ENCODE results near the gene RHNO1. TPM values are rescaled to one million over a fixed set of nuclear protein-coding genes. Genes with fewer than 3 reads are reported as not detected.

Gene RHNO1
- total RNA-seq, 1 experiment from 2014 or later, result 49.5 TPM

DNA sequence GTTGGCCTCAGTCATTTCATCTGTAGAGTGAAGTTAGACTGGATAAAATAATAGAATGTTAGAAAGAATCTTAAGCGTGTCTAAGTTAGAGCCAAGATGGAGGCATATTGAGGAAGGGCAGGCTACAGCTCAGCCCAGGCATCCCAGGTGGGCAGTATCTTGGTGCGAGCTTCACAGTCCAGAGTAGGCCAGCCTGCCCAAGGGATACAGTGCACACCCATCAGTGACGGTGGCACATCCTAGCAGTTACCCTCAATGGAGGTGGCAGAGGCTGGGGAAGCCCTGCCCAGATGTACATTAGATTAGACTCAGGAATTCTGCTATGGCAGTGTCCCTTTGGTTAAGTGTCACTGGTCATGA, 35.2 kb downstream of the RHNO1 start:
- H3K27ac Mint-ChIP-seq, result peak overlapping the region; percentile 77
- no peak for DNase-seq (ENCODE audit: low spot score)
- no peaks in the 10 kb centered on the region for H3K27me3 Mint-ChIP-seq (ENCODE audit: low read depth)
- H3K9me3 Mint-ChIP-seq, result no peaks in the 10 kb centered on the region
- CTCF ChIA-PET, result interaction anchor here (1.0 to 1.6 kb wide), 8 partner anchors 22 to 160 kb away, joined by 3 to 12 read pairs (median 5); no protein-coding TSS in a partner anchor
- TF ChIP-seq PRDM15 (CRISPR knock-in tag; IDR thresholded peaks at IDR 0.05), result no peak
- TF ChIP-seq ZNF512 (CRISPR knock-in tag; IDR thresholded peaks at IDR 0.05; ENCODE audit: borderline replicate concordance), result no peak
- TF ChIP-seq, protein P1, sequence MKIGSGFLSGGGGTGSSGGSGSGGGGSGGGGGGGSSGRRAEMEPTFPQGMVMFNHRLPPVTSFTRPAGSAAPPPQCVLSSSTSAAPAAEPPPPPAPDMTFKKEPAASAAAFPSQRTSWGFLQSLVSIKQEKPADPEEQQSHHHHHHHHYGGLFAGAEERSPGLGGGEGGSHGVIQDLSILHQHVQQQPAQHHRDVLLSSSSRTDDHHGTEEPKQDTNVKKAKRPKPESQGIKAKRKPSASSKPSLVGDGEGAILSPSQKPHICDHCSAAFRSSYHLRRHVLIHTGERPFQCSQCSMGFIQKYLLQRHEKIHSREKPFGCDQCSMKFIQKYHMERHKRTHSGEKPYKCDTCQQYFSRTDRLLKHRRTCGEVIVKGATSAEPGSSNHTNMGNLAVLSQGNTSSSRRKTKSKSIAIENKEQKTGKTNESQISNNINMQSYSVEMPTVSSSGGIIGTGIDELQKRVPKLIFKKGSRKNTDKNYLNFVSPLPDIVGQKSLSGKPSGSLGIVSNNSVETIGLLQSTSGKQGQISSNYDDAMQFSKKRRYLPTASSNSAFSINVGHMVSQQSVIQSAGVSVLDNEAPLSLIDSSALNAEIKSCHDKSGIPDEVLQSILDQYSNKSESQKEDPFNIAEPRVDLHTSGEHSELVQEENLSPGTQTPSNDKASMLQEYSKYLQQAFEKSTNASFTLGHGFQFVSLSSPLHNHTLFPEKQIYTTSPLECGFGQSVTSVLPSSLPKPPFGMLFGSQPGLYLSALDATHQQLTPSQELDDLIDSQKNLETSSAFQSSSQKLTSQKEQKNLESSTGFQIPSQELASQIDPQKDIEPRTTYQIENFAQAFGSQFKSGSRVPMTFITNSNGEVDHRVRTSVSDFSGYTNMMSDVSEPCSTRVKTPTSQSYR (CRISPR knock-in tag; IDR thresholded peaks at IDR 0.05), result no peak
- TF ChIP-seq, protein P2, sequence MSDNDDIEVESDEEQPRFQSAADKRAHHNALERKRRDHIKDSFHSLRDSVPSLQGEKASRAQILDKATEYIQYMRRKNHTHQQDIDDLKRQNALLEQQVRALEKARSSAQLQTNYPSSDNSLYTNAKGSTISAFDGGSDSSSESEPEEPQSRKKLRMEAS (CRISPR knock-in tag; IDR thresholded peaks at IDR 0.05), result no peak
- TF ChIP-seq JUN (CRISPR knock-in tag; IDR thresholded peaks at IDR 0.05), result no peak
- TF ChIP-seq E2F1 (CRISPR knock-in tag; IDR thresholded peaks at IDR 0.05), result no peak
- TF ChIP-seq, protein P3, sequence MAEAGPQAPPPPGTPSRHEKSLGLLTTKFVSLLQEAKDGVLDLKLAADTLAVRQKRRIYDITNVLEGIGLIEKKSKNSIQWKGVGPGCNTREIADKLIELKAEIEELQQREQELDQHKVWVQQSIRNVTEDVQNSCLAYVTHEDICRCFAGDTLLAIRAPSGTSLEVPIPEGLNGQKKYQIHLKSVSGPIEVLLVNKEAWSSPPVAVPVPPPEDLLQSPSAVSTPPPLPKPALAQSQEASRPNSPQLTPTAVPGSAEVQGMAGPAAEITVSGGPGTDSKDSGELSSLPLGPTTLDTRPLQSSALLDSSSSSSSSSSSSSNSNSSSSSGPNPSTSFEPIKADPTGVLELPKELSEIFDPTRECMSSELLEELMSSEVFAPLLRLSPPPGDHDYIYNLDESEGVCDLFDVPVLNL (CRISPR knock-in tag; IDR thresholded peaks at IDR 0.05; ENCODE audit: borderline replicate concordance, low read depth), result no peak
- no peak for TF ChIP-seq TEAD4 (CRISPR knock-in tag; IDR thresholded peaks at IDR 0.05)
- no peak for TF ChIP-seq ZNF121 (CRISPR knock-in tag; IDR thresholded peaks at IDR 0.05)
- TF ChIP-seq, protein P4, sequence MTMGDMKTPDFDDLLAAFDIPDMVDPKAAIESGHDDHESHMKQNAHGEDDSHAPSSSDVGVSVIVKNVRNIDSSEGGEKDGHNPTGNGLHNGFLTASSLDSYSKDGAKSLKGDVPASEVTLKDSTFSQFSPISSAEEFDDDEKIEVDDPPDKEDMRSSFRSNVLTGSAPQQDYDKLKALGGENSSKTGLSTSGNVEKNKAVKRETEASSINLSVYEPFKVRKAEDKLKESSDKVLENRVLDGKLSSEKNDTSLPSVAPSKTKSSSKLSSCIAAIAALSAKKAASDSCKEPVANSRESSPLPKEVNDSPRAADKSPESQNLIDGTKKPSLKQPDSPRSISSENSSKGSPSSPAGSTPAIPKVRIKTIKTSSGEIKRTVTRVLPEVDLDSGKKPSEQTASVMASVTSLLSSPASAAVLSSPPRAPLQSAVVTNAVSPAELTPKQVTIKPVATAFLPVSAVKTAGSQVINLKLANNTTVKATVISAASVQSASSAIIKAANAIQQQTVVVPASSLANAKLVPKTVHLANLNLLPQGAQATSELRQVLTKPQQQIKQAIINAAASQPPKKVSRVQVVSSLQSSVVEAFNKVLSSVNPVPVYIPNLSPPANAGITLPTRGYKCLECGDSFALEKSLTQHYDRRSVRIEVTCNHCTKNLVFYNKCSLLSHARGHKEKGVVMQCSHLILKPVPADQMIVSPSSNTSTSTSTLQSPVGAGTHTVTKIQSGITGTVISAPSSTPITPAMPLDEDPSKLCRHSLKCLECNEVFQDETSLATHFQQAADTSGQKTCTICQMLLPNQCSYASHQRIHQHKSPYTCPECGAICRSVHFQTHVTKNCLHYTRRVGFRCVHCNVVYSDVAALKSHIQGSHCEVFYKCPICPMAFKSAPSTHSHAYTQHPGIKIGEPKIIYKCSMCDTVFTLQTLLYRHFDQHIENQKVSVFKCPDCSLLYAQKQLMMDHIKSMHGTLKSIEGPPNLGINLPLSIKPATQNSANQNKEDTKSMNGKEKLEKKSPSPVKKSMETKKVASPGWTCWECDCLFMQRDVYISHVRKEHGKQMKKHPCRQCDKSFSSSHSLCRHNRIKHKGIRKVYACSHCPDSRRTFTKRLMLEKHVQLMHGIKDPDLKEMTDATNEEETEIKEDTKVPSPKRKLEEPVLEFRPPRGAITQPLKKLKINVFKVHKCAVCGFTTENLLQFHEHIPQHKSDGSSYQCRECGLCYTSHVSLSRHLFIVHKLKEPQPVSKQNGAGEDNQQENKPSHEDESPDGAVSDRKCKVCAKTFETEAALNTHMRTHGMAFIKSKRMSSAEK (CRISPR knock-in tag; IDR thresholded peaks at IDR 0.05; ENCODE audit: borderline replicate concordance), result no peak
- no peak for TF ChIP-seq RELA (CRISPR knock-in tag; IDR thresholded peaks at IDR 0.05; ENCODE audit: borderline replicate concordance)
- no peak for TF ChIP-seq NR3C1 (CRISPR knock-in tag; conservative IDR thresholded peaks at IDR 0.05; ENCODE audit: low read depth)
- TF ChIP-seq MLX (CRISPR knock-in tag; IDR thresholded peaks at IDR 0.05), result no peak
- no peak for TF ChIP-seq GRHL2 (CRISPR knock-in tag; IDR thresholded peaks at IDR 0.05; ENCODE audit: insufficient replicate concordance, severe bottlenecking)
- TF ChIP-seq, protein P5, sequence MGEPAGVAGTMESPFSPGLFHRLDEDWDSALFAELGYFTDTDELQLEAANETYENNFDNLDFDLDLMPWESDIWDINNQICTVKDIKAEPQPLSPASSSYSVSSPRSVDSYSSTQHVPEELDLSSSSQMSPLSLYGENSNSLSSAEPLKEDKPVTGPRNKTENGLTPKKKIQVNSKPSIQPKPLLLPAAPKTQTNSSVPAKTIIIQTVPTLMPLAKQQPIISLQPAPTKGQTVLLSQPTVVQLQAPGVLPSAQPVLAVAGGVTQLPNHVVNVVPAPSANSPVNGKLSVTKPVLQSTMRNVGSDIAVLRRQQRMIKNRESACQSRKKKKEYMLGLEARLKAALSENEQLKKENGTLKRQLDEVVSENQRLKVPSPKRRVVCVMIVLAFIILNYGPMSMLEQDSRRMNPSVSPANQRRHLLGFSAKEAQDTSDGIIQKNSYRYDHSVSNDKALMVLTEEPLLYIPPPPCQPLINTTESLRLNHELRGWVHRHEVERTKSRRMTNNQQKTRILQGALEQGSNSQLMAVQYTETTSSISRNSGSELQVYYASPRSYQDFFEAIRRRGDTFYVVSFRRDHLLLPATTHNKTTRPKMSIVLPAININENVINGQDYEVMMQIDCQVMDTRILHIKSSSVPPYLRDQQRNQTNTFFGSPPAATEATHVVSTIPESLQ (CRISPR knock-in tag; IDR thresholded peaks at IDR 0.05), result no peak
- peak; percentile 58 for ATAC-seq
- POLR2A ChIA-PET, result no interaction called here
- peaks cover 6% of the 10 kb centered on the region for H3K36me3 Mint-ChIP-seq
- peaks cover 38% of the 10 kb centered on the region for H3K4me1 Mint-ChIP-seq
- H3K4me3 Mint-ChIP-seq, result no peak overlapping the region

Data from WTC11 (cell line).